NCI-H226 (cell line): ENCODE measurements around the gene LSAMP.
"Not testable (repeated sequence)": the region's sequence is repeated elsewhere in the genome, so short reads cannot be mapped to it uniquely, and the experiment has no call there.

Experiments
- DNase-seq: peaks from one replicate; pipeline ENCODE4 v3.0.0-alpha.2; 2015

The LSAMP gene

GRCh38 chr3:115784739-115785536 is 660.3 kb downstream of the LSAMP start:
- DNase-seq: peak; percentile 68

GRCh38 chr3:115783938-115784738 is 661.1 kb downstream of the LSAMP start:
- peak; percentile 90 for DNase-seq

- DNase-seq: not testable (repeated sequence)
Measured at GRCh38 chr3:115783426-115783825, 661.9 kb downstream of the LSAMP start.

GRCh38 chr3:115779011-115779410 is 666.3 kb downstream of the LSAMP start:
- no peak for DNase-seq

- DNase-seq: no peak
Measured at GRCh38 chr3:115772951-115773350, 672.3 kb downstream of the LSAMP start.

- DNase-seq: no peak
Measured at GRCh38 chr3:115768661-115769060, 676.6 kb downstream of the LSAMP start.

GRCh38 chr3:115766587-115767482 is 678.5 kb downstream of the LSAMP start:
- DNase-seq: peak; percentile 74

- DNase-seq: no peak
Measured at GRCh38 chr3:115761927-115762305, 683.4 kb downstream of the LSAMP start.

GRCh38 chr3:115760716-115761115 is 684.6 kb downstream of the LSAMP start:
- no peak for DNase-seq

GRCh38 chr3:115758076-115758763 is 687.1 kb downstream of the LSAMP start:
- DNase-seq: no peak

GRCh38 chr3:115752978-115753377 is 692.3 kb downstream of the LSAMP start:
- not testable (repeated sequence) for DNase-seq
